ENCODE data around the gene GRAP2.
"Not testable (repeated sequence)": the region's sequence is repeated elsewhere in the genome, so short reads cannot be mapped to it uniquely, and the experiment has no call there.

The GRAP2 gene

DNA sequence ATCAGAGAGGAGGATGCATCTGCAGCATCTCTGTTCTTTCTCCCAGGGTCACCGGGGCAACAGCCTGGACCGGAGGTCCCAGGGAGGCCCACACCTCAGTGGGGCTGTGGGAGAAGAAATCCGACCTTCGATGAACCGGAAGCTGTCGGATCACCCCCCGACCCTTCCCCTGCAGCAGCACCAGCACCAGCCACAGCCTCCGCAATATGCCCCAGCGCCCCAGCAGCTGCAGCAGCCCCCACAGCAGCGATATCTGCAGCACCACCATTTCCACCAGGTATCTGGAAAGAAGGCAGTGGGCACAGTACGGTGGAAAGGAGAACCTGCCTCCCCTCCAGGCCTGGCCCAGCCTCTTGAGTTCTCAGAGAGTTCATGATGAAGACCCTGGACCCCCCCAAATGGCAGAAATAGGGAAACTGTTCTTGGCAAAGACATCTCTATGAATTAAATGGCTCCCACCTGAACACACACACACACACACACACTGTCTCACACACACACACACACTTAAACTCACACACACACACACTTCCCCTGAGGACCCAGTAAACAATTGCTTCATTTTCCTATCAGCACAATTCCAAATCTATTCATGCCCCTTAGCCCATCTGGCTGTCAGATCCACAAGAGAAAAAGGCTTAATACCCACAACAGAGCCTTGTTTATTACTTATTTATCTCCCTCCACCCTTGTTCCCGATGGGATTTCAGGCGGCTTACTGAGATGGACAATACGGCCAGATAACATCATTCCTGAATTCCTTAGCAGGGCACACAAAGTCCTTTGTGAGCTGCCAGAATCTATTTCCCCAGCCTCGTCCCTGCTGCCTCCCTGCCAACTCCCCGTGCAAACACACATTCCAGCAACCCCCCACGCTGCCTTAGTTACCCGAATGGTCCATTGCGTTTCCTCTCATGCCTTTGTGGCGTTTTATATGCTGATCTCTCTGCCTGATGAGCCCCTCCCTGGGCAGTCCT lies 67.4 kb downstream of the GRAP2 start:
- DNase-seq (ENCODE audit: low read depth), result no peak

GRCh38 chr22:39970742-39971141 lies 69.9 kb downstream of the GRAP2 start:
- DNase-seq (ENCODE audit: low read depth), result no peak

DNA sequence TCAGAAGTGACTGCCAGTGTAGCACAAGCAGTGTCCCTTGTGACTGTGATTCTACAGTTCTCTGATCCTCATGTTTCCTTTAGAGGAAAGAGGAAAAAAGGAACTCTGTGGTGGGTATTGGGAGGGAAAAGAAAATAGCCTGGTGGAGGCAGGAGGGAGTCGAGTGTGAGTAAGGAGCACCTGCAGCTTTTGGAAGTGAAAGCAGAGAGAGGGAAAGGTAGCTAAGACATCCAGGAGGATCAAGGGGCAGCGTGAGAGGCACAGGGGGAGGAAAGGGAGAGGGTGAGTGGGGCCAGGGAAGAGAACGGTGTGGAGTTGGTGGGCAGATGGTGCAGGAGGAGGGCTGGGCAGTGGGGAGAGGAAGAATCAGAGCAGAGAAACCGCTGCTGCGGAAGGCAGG lies 71.8 kb downstream of the GRAP2 start:
- no peak for DNase-seq (ENCODE audit: low read depth)

GRCh38 chr22:39973656-39974055 lies 72.8 kb downstream of the GRAP2 start:
- DNase-seq (ENCODE audit: low read depth), result no peak

GRCh38 chr22:39974065-39974464 lies 73.2 kb downstream of the GRAP2 start:
- DNase-seq (ENCODE audit: low read depth), result no peak

GRCh38 chr22:39979048-39979447 lies 78.2 kb downstream of the GRAP2 start:
- DNase-seq (ENCODE audit: low read depth), result no peak

GRCh38 chr22:39979458-39979857 lies 78.6 kb downstream of the GRAP2 start:
- no peak for DNase-seq (ENCODE audit: low read depth)

DNA sequence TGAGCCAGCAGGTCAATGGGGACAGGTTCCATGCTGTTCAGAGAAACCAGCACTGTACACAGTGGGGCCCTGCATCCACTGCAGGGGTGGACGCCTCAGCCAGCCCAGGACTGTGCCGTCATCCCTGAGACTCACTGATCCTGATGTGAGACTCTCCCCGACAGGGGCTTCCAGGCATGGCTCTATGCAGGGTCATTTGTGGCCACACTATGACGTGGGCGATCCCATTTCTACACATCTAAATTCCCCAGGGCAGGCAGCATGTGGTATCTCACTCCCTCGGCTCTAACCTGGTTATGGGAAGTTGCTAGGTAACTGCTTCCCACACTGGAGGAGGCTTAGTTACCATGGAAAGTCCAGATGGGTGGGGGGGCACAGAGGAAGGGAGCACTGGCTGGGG lies 79.7 kb downstream of the GRAP2 start:
- DNase-seq (ENCODE audit: low read depth), result no peak

DNA sequence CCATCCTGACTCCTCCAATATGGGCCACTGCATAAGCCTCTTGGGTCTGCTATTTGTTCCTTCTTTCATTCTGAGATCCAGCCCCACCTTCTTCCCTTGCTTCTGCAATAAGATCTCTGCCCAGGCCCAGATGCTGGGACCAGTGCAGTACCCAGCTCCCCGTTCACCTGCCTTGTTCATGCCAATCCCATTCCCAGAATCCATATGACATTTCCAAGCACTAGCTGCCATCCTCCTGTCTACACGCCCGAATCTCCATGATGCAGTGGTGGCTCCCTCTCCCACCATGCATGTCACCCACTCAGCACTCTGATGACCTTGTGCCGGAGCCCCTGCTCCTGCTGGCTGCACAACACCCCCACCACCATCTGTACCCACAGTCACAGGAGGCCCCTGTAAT lies 82.5 kb downstream of the GRAP2 start:
- no peak for DNase-seq (ENCODE audit: low read depth)

GRCh38 chr22:39984006-39984405 lies 83.1 kb downstream of the GRAP2 start:
- no peak for DNase-seq (ENCODE audit: low read depth)

DNA sequence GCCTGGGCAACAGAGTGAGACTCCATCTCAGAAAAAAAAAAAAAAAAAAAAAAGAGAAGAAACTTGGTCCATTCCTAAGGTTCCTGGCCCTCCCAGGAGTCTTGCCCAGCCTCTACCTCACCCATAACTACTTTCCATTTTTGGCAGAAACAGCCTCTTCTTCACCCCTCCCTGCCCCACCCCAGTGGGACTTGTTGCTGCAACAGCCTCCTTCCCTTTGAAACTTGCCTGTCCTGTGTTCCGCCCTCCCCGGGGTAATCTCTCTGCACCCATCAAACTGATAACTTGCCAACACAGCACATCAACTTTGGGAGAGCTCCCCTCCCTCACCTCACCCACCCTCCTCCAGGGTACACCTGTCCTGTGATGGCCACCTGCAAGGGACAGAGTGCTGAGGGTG lies 83.9 kb downstream of the GRAP2 start:
- no peak for DNase-seq (ENCODE audit: low read depth)

DNA sequence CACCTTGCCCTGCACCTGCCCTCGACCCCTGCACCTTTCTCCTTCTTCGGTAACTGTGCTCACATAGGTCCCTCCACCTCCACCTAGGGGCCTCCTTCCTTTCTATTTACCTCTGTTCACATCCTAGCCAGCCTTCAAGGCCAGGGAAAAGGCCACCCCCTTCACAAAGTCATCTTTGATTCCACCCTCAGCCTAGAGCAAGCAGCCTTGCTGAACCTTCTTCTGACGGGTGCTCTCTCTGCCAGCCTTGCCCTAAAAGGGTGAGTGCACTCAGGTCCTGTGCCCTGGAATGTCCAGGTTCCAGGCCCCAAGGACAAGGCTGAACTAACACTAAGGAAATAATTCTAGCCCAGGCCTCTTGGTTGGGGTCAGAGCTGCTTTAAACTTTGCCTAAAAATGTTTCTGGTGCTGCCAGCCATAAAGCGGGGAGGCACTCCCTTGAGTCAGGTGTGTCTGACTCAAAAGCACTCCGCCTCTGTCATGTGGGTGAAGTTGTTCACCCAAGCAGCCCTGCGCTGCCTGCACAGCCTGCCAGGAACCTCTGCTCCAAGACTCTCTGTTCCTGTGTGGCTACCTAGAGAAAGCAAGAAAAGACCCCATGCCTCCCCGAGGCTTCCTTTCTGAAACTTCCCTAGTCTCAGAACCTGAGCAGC lies 84.6 kb downstream of the GRAP2 start:
- DNase-seq (ENCODE audit: low read depth), result no peak

GRCh38 chr22:39988386-39989114 lies 87.7 kb downstream of the GRAP2 start:
- no peak for DNase-seq (ENCODE audit: low read depth)

GRCh38 chr22:39989633-39990032 lies 88.7 kb downstream of the GRAP2 start:
- no peak for DNase-seq (ENCODE audit: low read depth)

DNA sequence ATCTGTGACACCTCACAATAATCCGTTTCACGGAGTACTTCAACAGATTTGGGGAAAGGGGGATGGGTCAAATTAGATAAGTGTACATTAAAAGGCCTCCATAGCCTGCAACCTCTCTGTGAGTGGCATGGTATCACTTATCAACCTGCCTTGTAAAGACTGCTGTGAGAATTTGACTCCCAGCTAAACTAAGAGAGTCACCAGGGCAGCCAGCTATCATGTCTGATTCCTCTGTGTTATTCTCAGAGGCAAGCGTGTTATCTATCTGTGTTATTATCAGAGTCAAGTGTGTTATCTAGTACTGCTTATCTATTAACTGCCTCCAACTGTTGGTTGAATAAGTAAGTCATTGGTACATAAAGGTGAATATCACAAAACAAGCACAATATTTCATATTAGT lies 89.8 kb downstream of the GRAP2 start:
- DNase-seq (ENCODE audit: low read depth), result no peak

DNA sequence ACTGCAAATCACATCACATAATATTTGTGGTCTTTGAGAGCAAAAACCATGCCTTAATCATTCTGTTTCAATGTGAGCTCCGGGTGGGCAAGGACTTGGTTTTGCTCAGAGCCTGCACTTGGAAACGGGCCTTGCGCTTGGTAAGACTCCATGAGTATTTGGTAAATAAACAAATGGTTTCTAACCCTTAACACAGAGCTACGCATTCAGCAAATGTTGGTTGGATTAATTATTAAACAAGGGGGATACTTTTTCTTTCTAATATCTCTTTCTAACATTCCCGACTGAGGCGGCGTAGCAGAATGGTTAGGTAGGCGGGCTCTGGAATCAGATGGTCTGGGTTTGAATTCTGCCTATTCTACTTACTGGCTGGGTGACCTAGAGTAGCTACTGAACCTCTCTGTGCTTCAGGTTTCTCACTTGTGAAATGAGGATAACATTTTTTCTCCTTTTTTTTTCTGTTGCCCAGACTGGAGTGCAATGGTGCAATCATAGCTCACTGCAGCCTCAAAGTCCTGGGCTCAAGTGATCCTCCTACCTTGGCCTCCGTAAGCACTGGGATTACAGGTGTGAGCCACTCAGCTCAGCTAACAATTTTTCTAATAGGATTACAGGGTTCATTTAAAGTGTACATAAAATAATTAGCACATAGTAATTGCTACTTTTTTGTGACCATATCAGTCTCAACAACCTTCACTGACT lies 90.4 kb downstream of the GRAP2 start:
- DNase-seq (ENCODE audit: low read depth), result no peak

GRCh38 chr22:39992088-39992826 lies 91.4 kb downstream of the GRAP2 start:
- no peak for DNase-seq (ENCODE audit: low read depth)

- not testable (repeated sequence) for DNase-seq (ENCODE audit: low read depth)
Measured at GRCh38 chr22:39992894-39993293, 92.0 kb downstream of the GRAP2 start.

GRCh38 chr22:39994041-39994565 lies 93.2 kb downstream of the GRAP2 start:
- peak; percentile 23 for DNase-seq (ENCODE audit: low read depth)

GRCh38 chr22:39994566-39995392 lies 93.9 kb downstream of the GRAP2 start, which contains the start of gene FAM83F:
Gene FAM83F, plus strand, starts transcription at chr22:39994954. Its CDS starts 89 bp downstream, at chr22:39995043.
- DNase-seq (ENCODE audit: low read depth), result peak; percentile 16

All from activated T-cell treated with anti-CD3 and anti-CD28 coated beads for 1 hour (primary cell).